RWPE1 (cell line): ENCODE data around the gene EPS8L3.
"Not testable (repeated sequence)": the region's sequence is repeated elsewhere in the genome, so short reads cannot be mapped to it uniquely, and the experiment has no call there.

Experiments
- CTCF ChIA-PET: fragments of 350-600 bp; sonication (Branson Sonifier 250); formaldehyde crosslinking; extraction: SDS; loops from one replicate; lab custom pipeline; 2021; lab: Yijun Ruan, JAX
- POLR2A ChIA-PET: fragments of 400-600 bp; formaldehyde crosslinking; extraction: SDS; loops from one replicate; lab custom pipeline; 2020; ENCODE audit warnings: antibody characterized with exemption; ENCODE audit not compliant: low non-redundant PET; lab: Yijun Ruan, JAX
- DNase-seq: peaks from one replicate; pipeline ENCODE4 v3.0.0; 2012; ENCODE audit warnings: low spot score
- H3K27ac ChIP-seq: fragments of 450-650 bp; 2 replicates; pipeline ENCODE4 v1.5.1; 2017
- CTCF ChIP-seq: fragments of 450-650 bp; conservative IDR thresholded peaks from 2 replicates; pipeline ENCODE4 v1.5.1; 2017; ENCODE audit warnings: low read depth, mild to moderate bottlenecking

EPS8L3 gene

GRCh38 chr1:109768335-109768650 lies 4.6 kb upstream of the EPS8L3 start:
- H3K27ac ChIP-seq: no peak overlapping the region
- no peak for DNase-seq
- CTCF ChIA-PET: no interaction called here
- TF ChIP-seq CTCF: no peak
- POLR2A ChIA-PET: no interaction called here

DNA sequence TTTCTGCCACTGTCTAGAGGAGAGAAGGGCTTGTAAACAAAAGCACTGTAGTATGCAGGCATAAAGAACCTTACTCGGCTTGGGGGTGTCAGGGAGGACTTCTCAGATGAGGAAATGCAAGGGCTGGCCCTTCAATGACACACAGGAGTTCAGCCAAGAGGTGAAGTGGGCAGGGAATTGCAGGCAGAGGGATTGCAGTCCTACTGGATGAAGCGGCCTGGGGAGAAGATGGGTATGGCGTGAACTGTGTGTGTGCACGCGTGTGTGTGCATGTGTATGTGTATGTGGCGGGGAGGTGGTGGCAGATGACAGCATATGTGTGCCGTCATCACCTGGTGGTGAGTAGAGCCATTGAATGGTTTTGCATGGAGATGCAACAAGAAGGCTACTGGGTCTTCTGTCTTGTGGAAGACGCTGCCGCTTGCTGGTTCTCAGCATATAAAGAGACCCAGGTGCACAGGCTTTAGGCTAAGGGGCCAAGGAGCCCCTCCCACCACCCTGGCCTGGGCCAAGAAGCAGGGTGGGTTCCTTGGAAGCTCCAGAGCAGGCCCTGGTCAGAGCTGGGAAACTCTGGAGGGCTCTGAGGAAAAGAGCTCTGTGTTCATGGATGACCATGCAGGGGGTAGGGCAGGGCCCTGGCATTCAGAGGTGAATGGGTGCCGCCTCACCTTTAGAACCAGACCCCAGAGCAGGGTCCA lies 4.1 kb upstream of the EPS8L3 start:
- ChIA-PET POLR2A (no interaction called here), CTCF (no interaction called here)
- no peak overlapping the region for H3K27ac ChIP-seq
- no peak for DNase-seq
- TF ChIP-seq CTCF: no peak

DNA sequence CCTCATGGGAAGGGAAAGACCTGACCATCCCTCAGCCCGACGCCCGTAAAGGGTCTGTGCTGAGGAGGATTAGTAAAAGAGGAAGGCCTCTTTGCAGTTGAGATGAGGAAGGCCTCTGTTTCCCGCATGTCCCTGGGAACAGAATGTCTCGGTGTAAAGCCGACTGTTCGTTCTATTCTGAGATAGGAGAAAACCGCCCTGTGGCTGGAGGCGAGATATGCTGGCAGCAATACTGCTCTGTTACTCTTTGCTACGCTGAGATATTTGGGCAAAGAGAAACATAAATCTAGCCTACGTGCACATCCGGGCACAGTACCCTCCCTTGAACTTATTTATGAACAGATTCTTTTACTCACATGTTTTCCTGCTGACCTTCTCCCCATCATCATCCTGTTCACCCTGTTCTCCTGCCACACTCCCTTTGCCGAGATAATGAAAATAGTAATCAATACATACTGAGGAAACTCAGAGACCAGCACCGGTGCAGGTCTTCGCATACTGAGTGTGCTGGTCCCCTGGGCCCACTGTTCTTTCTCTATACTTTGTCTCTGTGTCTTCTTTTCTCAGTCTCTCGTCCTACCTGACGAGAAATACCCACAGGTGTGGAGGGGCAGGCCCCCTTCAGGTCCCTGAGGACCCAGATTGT lies 3.4 kb upstream of the EPS8L3 start:
- POLR2A ChIA-PET, H3K27ac ChIP-seq, CTCF ChIA-PET, DNase-seq: not testable (repeated sequence)

- TF ChIP-seq CTCF: no peak
- CTCF ChIA-PET: no interaction called here
- POLR2A ChIA-PET: no interaction called here
- no peak overlapping the region for H3K27ac ChIP-seq
- no peak for DNase-seq
Observed at GRCh38 chr1:109765896-109766615, 2.3 kb upstream of the EPS8L3 start.

DNA sequence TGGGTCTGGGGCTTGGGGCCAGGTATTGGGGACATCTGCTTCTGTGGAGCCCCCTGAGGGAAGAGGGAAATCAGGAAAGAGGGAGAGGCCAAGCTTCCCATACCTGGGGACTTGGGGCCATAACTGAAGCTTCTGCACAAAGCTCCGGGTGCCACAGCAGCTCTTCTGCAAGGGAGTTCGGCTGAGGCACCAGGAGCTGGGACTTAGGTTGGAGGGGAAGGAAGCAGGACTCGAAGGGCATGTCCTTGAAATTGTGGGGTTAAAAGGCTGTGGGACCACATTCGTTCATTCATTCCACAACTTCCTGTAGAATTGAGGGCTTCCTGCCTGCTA lies 1.7 kb upstream of the EPS8L3 start:
- POLR2A ChIA-PET: no interaction called here
- no peak for DNase-seq
- CTCF ChIA-PET: no interaction called here
- H3K27ac ChIP-seq: no peak overlapping the region
- TF ChIP-seq CTCF: no peak

DNA sequence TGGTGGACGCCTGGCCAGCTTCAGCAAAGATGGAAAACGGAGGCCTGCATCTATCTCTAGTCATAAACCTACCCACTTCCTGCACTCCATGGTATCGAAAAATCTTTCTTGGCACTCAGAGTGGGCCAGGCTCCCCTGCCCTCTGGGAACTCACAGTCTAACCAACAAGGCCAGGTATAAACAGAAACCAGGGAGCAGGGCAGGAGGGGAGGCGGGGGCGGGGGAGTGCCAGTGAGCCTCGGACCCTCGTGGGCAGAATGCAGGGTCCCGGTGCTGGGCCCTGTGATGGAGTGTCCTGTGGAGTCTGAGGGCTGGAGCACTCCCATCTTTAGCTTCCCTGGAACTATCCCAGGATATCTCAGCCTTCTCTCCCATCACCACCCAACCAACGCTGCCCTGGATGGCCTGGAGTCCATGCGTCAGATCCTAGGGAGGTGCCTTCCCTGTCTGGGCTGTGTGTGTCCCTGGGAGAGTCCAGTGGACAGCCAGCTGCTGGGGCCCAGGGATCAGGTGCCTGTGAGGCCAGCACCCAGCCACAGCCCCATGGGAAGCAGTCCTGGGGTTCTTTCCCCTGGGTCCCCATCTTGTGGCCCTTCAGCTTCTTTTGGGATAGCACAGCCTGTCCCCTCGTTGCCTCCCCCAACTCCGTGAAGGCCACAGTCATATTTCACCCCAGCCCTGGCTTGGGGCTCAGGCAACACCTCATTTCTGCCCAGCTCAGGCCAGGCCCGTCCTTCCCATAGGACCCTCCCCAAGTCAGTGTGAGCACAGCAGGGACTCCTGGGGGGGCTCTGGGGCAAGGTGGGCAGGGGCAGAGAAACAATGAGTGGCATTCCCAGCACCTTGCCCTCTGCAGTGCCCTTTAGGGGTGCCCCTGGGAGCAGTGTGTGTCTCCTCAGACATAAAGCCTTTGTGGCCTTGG lies 1.1 kb upstream of the EPS8L3 start:
- DNase-seq: no peak
- no peak for TF ChIP-seq CTCF
- CTCF ChIA-PET: interaction anchor here (0.5 kb wide), 1 partner anchor 121 kb away, joined by 3 read pairs; no protein-coding TSS in a partner anchor
- H3K27ac ChIP-seq: no peak overlapping the region
- POLR2A ChIA-PET: no interaction called here
